NAMALWA (cell line): ENCODE measurements around the gene SLC6A1.

Source experiments
- DNase-seq: peaks from one replicate; pipeline ENCODE4 v3.0.0-alpha.2; 2015; ENCODE audit warnings: low spot score

Gene SLC6A1

DNA sequence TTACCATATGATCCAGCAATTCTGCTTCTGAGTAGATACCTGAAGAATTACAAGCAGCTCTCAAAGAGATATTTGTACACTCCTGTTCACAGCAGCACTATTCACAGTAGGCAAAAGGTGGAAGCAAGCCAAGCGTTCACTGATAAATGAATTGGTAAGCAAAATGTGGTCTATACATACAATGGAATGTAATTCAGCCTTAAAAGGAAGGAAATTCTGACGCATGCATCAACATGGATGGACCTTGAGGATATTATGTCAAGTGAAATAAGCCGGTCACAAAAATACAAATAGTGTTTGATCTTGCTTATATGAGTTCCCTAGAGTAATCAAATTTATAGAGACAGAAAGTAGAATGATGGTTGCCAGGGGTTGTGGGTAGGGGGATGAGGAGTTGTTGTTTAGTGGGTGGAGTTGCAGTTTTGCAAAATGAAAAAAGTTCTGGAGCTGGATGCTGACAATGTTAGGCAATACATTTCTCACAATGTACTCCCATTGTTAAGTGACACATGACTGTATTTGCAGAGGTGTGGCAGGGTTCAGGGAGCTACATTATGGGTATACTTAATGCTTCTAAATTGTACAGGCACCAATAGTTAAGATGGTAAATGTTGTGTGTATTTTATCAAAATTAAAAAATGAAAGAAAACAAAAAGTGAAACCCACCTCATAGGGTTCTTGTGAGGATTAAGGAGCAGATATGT, 26.7 kb downstream of the SLC6A1 start:
- DNase-seq, result no peak

DNA sequence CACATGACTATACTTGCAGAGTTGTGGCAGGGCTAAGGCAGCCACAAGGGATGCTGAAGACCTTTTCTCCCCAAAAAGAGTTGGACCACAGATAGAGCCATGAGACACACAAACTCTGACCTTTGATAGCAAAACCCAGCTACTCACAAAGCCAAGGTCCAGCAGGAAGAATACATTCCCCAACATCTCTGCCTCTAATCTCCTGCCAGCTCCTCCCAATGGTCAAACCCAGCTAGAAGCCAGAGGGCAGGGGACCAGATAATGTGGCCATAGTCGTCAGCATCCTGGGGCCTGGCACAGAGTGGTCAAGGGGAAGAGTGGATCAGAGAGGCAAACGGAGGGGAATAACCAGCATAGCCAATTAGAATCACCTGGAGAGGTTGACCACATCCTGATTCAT, 28.2 kb downstream of the SLC6A1 start:
- no peak for DNase-seq

DNA sequence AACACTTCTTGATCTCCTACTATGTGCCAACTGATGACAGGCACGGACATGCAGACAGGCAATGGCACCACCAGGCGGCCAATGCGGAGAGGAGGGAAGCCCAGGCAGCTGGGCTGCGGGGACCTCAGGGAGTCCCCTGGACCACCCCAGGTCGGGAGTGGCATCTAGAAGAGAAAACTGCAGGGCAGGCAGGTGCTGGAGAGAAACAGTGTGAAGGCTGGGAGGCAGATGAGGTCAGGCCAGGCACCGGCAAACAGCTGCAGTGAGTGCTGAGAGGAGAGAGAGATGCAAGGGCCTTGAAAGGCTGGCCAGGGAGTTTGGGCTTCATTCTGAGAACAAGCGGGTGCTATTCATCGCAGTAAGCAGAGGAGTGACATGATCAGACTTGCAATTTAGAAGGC, 29.1 kb downstream of the SLC6A1 start:
- no peak for DNase-seq

DNA sequence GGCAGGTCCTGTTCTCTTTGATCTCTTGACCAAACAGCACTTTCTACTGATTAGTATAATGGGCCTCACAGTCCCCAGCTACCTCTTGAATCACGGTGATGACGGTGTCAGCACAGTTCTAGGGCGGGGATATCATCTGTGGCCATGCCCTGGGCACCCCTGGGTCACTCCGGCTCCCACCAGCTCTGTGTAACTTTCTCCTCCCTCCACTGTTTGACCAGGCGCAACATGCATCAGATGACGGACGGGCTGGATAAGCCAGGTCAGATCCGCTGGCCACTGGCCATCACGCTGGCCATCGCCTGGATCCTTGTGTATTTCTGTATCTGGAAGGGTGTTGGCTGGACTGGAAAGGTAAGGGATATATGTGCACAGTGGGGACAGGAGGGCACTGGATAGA, 29.6 kb downstream of the SLC6A1 start:
- DNase-seq, result no peak

DNA sequence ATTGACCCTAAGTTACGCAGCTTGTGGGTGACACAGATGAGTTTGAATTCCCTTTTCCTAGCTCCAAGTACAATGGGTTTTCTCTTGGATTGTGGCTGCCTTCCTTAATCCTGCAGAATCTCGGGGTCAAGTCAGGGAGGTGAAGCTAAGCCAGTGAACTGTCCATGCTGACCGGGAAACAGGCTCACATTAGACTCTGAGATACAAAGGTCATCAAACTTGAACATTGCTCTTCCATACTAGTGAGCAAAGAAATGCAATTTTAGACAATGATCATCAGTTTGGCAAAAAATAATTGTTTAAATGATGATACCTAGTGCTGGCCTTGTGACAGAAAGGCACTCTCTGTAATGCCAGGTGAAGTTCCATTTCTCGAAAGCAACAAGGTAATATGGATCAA, 31.6 kb downstream of the SLC6A1 start:
- DNase-seq, result no peak

DNA sequence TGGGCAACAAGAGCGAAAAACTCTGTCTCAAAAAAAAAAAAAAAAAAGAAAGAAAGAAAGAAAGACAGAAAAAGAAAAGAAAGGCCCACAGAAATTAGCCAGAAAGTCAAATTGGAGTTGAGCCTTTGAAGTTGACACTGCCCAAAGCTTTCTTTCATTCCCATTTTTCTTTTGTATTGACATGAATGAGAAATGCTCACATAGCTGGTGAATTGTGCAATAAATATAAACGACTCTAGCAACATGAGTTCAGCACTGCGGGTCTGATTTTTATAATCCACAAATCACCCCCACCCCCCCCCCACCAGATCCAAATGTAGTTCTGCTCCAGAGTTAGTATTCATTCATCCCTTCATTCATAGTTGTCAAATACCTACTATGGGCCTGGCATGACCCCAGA, 37.4 kb downstream of the SLC6A1 start:
- no peak for DNase-seq

DNA sequence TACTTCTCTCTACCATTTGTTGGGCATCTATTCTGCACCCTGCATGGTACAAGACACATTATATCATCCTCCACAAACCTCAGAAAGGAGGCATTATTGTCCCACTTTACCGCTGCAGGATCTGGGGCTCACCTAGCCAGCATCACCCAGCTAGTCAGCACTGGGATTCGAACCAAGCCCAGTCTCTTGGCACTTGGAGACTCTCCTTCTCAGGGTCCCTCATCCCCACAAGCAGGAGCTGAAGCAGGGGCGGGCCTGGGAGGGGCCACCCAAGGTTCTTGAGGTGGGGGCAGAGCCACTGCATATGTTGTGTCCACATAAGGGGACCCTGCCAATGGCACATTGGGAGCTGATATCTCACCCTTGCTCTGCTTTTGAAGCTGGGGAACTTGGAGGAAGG, 41.3 kb downstream of the SLC6A1 start:
- no peak for DNase-seq

DNA sequence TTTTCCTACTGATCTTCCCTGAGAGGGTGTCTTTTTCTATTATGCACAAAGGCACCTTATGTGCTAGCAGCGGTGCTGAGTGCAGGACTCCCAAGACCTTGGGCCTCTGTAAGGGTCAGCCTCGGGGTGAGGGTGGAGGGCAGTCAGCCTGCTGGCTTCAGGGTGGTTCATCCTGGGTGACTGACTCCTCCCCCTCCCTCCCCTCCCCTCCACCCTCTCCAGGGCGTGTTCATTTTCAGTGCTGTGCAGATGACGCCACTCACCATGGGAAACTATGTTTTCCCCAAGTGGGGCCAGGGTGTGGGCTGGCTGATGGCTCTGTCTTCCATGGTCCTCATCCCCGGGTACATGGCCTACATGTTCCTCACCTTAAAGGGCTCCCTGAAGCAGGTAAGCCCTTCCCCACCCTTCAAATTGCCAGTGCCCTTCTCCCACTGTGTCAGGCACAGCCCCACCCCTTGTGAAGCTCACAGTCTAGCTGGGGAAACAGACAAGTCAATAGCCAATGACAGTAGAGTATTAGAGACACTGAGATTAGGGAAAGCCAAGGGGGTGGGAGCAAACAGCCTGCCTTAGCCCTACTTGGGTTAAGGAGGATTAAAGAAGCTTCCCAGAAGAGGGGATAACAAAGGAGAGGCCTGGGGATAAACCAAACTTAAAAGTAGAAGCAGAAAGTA, 41.9 kb downstream of the SLC6A1 start:
- DNase-seq, result no peak

DNA sequence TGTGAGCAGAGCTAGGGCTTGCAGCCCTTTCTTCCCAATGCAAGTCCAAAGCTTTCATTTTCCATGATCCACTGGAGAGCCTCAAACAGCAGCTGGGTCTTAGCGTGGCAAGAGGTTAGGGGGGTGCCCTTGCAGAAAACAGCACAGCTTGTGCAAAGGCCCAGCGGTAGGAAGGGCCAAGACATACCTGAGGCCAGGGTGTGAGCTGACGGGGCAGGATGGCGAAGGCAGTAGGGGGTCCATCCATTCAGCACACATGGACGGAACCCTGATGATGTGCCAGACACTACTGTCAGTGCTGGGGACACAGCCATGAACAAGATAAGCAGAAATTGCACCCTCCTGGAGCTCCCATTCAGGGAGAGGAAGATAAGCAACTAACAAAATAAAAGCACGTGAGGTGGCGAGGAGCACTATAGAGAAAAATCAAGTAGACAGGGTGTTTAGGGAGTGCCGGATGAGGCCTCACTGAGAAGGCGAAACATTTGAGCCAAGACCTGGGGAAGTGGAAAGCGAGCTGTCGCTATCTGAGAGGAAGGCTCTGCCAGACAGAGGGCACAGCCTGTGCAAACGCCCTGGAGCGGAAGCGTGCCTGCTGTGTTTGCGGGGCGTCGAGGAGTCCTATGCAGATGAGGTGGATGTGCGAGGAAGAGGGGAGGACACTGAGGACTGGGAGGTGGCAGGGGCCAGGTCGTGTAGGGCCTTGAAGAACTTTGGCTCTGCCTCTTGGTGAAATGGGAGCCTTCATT, 43.4 kb downstream of the SLC6A1 start:
- DNase-seq, result no peak

DNA sequence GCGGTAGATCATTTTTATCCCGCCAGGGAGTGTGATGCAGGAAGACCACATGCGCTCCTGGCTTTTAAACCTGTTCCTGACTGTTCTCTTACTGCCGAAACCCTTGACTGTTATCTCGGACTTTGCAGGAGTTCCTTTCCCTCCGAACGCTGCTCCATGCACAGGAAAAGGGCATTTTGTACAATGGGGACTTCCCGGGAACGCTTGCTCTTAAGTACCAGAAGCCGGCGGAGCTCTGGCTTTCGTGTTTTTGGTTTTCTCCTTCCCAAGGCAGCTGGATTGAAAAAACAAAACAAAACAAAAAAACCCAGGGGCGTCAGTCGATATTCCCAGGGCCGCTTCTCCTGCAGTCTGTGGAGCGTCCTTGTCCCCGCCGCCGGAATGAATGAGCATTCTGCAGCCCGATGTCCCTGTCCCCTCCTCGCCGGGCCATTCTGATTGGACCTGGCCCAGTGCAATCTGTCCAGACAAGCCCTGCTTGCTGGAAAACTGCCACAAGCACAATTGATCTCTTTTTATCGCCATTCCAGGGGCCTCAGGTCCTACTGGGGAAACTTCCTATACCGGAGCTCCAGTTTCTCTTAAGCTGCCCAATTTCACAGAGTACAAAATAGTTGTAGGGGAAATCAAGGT, 44.8 kb downstream of the SLC6A1 start:
- no peak for DNase-seq

DNA sequence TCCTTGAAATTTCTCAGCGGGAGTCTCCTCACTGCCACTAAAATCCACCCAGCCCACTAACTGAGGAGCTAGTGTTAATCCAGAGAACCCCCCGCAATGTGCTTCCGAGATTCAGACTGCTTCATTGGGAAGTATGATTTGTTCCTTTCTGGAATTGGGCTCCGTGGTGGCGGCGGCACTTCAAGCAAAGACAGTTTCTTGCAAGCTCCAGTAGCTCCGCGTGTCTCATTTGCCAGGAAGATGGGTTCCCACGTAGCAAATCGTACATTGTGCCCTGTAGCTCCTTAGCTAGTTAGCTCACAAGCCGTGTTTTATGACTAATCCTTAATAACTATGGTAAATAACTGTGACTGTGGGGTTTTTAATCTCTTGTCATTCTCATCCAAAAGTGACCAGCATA, 45.4 kb downstream of the SLC6A1 start:
- no peak for DNase-seq

DNA sequence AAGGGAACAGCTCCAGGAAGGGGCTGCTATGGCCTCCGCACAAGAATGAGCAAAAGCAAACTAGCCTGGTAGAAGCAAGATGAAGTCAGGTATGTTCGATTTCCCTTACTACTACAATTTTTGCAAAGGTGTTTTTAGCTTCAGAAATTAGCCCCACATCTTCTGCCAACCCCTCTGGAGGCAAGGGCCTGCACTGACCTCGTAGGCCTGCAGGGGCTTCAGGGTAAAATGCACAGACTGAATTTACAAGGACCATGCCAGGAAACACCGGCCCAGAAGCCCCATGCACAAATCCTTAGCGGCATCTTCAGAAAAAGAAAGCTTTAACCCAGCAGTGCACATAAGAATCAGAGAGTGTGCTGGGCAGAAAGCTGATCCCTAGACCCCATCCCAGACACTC, 53.0 kb downstream of the SLC6A1 start:
- no peak for DNase-seq

DNA sequence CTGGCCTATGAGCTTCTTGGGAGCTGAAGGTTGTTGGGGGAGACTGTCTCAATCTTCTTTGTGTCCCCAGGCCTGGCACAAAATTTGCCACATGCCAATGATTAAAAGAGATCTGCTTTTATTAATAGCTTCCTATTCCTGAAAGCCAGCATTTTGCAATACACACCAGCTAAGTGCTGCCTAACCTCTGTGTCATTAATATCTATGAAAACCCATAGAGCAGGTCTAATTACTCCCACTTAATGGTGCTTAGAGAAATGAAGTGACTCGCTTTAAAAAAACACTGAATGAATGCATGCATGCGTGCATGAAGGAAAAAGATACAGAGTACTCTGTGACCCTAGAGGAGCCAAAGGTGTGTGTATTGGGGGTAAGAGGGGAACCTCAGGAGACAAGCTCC, 55.0 kb downstream of the SLC6A1 start:
- no peak for DNase-seq

DNA sequence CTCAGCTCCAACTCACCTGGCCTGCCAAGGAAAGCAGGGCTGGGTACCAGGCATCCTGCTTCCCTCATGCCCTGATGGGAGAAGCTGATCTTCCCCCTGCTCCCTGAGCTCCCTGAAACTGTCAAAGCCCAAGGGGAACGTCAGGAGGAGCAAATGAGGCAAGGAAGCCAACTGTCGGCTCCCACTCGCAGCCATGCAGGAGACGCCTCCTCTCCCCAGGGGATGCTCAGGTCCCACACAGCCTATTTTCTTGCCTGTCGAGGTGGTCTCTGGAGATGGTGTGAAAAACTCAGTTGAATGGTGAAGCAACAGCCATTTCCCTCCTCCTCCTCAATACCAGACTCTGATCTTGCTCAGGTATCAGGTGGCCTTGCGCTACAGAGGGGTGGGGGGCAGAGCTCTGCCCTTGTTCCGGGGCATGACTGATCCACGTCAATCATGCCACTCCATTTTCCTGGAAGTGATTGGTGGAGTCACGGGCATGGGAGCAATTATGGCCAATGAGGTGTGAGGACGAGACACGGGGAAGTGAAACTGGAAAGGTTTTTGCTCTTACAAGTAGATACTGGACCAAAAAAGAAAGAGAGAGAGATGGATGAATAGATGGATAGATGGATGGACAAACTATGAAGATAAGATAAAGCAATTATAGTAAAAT, 58.2 kb downstream of the SLC6A1 start:
- peak; percentile 8 for DNase-seq

DNA sequence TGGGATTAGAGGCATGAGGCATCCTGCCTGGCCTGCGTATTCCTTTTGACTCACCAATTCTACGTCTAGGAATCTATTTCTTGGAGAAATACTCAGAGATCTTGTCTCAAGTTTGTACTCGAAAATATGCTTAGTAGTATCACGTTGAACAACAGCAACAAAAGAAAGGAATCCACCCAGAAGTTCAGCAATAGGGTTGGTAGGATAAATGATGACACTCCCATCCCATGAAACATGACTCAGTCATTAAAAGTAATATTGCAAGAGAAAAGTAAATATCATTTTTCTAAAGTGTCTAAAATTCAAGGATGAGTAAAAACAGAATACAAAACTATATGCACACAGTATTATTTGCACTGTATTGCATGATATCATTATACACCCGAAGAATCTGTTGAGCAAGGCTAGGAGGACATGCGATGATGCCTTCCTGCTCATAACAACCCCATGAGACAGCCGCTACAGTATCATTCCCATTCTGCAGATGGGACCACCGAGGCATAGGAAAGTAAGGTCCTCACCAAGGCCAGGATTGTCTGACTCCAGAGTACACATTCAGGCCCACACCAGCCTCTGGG, 61.5 kb downstream of the SLC6A1 start:
- DNase-seq, result no peak

DNA sequence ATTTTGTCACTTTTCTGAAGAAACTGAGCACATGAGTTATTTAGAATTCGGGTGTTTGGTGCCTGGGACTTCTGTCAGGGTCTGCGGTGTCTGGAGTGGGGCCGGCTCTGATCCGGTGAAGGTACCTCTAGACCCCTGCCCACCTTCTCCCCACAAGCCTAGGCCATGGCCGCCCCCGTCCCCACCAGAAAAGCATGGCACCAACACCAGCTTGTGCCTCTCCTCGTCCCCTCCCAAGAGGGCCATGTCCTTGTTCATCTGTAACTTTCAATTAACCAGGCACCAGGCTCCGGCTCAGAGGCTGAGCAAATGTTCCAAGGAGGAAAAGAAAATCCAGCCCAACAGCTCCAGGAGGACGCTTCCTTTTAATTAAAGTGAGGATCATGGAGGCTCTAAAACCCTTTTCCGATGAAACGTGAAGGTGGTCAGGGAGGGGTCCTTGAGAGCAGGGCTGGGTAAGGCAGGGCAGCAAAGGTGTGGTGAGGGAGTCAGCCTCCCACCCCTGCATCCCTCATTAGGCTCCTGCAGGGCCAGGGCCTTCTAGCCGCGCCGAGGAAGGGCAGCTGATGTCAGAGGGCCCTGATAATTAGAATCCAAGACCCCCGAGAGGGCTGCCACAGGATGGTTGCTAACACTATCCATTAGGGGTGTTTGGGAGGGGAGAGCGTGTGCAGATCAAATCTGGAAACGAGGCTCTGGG, 62.3 kb downstream of the SLC6A1 start:
- DNase-seq, result no peak

DNA sequence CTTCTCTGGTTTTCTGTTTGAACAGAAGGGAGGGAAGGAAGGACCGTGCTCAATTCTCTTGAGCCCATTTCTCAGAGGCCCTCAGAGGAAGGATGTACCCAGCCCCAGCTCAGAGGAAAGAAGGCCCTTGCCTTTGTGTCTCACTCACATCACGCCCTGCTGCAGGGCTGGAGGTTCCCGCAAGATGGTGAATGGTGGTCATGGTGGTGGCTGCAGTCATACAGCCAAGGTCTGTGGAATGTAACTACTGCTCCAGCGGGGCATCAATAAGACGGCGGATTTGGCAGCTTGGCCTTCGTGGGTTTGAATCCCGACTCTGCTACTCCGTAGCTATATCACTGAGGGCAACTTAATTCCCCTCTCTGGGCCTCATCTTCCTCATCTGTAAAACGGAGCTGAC, 62.9 kb downstream of the SLC6A1 start:
- no peak for DNase-seq

DNA sequence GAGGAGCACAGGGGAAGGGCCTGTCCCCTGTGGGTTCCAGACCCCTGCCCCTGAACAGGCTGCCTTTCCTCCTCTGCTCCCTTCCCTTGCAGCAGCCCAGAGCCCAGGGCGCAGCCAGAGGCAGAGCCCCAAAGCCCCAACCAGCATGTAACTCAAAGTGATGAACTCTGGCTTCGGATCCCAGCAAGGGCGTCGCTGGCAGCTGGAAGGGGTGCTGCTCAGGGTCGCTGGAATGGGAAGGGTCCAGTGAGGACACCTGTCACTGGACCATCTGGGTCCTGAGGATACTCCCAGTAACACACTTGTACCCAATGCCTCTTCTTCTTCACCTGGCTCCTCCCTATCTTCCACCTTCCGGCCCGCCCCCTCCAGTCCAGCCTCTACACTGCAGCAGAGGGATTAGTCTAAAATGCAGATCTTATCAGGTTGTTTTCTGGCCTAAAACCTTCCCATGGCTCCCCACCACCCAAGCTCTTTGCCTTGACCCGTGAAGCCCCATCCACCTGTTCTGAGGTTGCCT, 64.0 kb downstream of the SLC6A1 start:
- no peak for DNase-seq

DNA sequence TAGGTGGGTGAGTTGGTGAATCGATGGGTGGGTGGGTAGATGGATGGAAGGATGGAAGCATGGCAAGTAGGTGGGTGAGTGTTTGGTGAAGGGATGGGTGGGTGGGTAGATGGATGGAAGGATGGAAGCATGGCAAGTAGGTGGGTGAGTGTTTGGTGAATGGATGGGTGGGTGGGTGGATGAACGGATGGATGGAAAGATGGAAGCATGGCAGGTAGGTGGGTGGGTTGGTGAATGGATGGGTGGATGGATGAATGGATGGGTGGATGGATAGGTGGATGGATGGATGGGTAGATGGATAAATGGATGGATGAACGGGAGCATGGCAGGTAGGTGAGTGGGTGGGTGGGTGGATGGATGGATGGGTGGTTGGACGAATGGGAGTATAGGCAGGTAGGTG, 65.1 kb downstream of the SLC6A1 start:
- DNase-seq, result no peak

DNA sequence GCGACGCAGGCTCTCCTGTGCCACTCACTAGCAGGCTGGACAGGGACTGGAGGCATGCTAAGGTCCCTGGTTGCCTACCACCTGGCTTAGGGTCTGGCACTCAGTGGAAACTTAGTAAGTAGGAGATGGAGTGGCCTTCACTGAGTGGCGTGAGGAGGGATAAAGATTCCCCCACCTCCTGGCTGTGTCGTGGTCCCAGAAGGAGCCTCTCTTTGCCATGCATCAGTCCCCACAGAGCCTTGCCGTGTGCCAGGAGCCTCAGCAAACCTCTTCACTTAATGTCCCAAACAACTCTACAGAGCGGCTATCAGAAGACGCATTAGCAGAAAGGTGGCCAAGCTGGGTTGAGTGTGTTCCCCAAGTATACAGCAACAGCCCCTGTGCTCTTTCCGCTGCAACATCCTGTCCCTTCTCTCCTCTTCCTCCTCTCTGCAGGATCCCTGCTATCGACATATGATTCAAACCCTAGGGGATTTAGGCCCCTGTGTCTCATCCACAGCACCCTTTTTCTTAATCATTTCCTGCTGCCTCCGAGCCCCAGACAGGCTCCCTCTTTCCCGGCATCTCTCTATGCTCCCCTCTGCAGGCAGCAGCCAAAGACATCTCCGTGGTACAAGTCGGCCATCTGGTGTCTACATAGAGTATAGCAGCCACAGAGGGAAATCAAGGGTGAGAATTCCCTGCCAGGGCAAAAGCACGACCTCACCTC, 66.7 kb downstream of the SLC6A1 start:
- DNase-seq, result peak; percentile 59

DNA sequence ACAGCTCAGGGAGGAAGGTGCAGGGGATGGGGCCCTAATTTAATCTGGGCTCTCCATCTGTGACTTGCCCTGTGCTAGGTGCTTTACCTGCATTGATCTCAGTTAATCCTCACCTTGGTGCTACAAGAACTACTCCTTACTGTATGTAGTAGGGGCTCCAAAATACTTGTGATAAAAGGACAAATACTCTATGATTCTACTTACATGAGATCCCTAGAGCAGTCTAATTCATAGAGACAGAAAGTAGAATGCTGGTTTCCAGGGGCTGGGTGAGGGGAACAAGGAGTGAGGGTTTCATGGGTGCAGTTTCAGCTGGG, 67.2 kb downstream of the SLC6A1 start:
- DNase-seq, result no peak
